ENCODE measurements around the gene ZNF532.

GRCh38 chr18:58966005-58966677, 101.5 kb downstream of the ZNF532 start:
- TF ChIP-seq EZH2 (IDR thresholded peaks at IDR 0.05), result no peak
- no peak for TF ChIP-seq CTCF (IDR thresholded peaks at IDR 0.05)
- TF ChIP-seq EZH2phosphoT487 (IDR thresholded peaks at IDR 0.05), result no peak
